ENCODE measurements around the gene WFIKKN1. TPM values are rescaled to one million over a fixed set of nuclear protein-coding genes. Genes with fewer than 3 reads are reported as not detected.

The WFIKKN1 gene
- total RNA-seq, 1 donor from 2014 or later = not detected

- DNase-seq (ENCODE audit: low read depth) = no peak
- TF ChIP-seq CTCF (conservative IDR thresholded peaks at IDR 0.05; ENCODE audit: low read depth, low read length) = peak; percentile 20
- no peak overlapping the region for H3K4me3 ChIP-seq (ENCODE audit: low read depth, low read length)
Measured at GRCh38 chr16:658679-659571, 28.1 kb downstream of the WFIKKN1 start.

GRCh38 chr16:659618-660017, 28.8 kb downstream of the WFIKKN1 start:
- no peak for DNase-seq (ENCODE audit: low read depth)
- TF ChIP-seq CTCF (conservative IDR thresholded peaks at IDR 0.05; ENCODE audit: low read depth, low read length) = no peak
- H3K4me3 ChIP-seq (ENCODE audit: low read depth, low read length) = no peak overlapping the region

GRCh38 chr16:660132-660458, 29.3 kb downstream of the WFIKKN1 start:
- no peak for TF ChIP-seq CTCF (conservative IDR thresholded peaks at IDR 0.05; ENCODE audit: low read depth, low read length)
- DNase-seq (ENCODE audit: low read depth) = no peak
- H3K4me3 ChIP-seq (ENCODE audit: low read depth, low read length) = no peak overlapping the region

DNA sequence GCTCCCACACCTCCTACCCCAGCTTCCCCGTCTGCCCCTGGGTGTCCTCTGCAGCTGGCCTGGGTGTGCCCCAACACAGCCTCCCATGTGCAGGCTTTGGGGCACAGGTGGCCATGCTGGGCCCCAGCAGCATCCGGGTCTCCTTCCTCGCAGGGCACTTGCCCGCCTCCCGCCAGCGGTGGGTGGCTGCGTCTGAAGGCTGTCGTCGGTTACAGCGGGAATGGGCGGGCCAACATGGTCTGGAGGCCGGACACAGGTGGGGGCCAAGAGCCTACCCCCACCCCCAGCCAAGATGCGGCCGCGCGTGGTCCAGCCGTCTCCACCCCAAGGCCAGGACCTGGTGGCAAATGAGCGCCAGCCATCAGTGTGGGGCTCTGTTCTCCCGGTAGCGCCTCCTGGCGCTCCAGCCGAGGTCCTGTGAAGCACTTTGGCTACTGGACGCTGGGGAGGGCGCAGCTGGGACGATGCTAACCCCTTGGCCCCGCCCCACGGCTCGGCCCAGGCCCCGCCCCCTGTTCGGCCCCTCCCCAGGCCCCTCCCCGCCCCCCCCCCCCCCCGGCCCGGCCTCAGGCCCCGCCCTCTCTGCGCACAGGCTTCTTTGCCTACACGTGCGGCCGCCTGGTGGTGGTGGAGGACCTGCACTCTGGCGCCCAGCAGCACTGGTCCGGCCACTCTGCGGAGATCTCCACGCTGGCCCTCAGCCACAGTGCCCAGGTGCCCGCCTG, 29.8 kb downstream of the WFIKKN1 start:
- DNase-seq (ENCODE audit: low read depth) = no peak
- H3K4me3 ChIP-seq (ENCODE audit: low read depth, low read length) = peak overlapping the region; percentile 5
- TF ChIP-seq CTCF (conservative IDR thresholded peaks at IDR 0.05; ENCODE audit: low read depth, low read length) = peak; percentile 44

DNA sequence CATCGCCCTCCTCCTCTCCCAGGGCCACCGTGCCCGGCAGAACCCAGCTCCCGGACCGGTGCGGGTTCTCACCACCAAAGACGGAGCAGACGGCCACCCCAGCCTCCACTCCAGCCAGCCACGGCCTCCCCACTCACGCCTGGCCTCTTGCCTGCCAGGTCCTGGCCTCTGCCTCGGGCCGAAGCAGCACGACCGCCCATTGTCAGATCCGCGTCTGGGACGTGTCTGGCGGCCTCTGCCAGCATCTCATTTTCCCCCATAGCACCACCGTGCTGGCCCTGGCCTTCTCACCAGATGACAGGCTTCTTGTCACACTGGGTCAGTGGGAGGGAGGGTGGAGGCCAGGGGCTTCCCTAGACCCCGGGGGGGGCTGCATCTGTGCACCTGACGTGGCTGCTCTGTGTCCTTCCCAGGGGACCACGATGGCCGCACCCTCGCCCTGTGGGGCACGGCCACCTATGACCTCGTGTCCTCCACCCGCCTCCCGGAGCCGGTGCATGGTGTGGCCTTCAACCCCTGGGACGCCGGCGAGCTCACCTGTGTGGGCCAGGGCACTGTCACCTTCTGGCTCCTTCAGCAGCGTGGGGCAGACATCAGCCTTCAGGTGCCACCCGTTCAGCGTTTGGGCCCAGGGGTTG, 30.5 kb downstream of the WFIKKN1 start:
- no peak for DNase-seq (ENCODE audit: low read depth)
- TF ChIP-seq CTCF (conservative IDR thresholded peaks at IDR 0.05; ENCODE audit: low read depth, low read length) = no peak
- H3K4me3 ChIP-seq (ENCODE audit: low read depth, low read length) = peak overlapping the region; percentile 5

DNA sequence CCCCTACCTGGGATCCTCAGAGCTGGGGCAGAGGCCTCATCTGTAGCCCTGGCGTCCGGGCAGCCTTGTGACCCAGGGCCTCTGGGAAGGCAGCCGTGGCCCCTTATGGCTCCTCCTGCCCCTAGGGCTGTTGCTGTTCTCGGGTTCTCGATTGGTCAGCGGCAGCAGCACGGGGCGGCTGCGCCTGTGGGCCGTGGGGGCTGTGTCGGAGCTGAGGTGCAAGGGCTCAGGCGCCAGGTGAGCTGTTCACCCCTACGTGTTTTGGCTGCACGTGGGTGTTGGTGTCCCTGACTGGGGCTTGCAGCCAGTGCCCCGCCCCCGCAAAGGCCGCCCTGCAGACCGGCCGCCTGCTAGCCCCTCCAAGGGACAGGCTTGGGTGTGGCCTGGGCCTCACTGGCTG, 31.3 kb downstream of the WFIKKN1 start:
- TF ChIP-seq CTCF (conservative IDR thresholded peaks at IDR 0.05; ENCODE audit: low read depth, low read length) = no peak
- no peak for DNase-seq (ENCODE audit: low read depth)
- no peak overlapping the region for H3K4me3 ChIP-seq (ENCODE audit: low read depth, low read length)
